AG09319 (cell line): ENCODE measurements around the gene FAM20C.
"Not testable (repeated sequence)": the region's sequence is repeated elsewhere in the genome, so short reads cannot be mapped to it uniquely, and the experiment has no call there.

Source experiments
- DNase-seq: peaks from one replicate; pipeline ENCODE4 v3.0.0-alpha.2; 2010; ENCODE audit warnings: low read depth; ENCODE audit errors: extremely low read depth
- CTCF ChIP-seq: IDR thresholded peaks from 2 replicates; pipeline ENCODE4 v1.5.1; 2011; ENCODE audit warnings: low read depth, mild to moderate bottlenecking, inconsistent platforms, low read length, moderate library complexity

The FAM20C gene

GRCh38 chr7:261341-262250, 69.2 kb downstream of the FAM20C start:
- no peak for TF ChIP-seq CTCF
- DNase-seq: no peak

GRCh38 chr7:262251-262572, 69.8 kb downstream of the FAM20C start:
- no peak for TF ChIP-seq CTCF
- DNase-seq: no peak

GRCh38 chr7:262631-263311, 70.4 kb downstream of the FAM20C start:
- not testable (repeated sequence) for DNase-seq

DNA sequence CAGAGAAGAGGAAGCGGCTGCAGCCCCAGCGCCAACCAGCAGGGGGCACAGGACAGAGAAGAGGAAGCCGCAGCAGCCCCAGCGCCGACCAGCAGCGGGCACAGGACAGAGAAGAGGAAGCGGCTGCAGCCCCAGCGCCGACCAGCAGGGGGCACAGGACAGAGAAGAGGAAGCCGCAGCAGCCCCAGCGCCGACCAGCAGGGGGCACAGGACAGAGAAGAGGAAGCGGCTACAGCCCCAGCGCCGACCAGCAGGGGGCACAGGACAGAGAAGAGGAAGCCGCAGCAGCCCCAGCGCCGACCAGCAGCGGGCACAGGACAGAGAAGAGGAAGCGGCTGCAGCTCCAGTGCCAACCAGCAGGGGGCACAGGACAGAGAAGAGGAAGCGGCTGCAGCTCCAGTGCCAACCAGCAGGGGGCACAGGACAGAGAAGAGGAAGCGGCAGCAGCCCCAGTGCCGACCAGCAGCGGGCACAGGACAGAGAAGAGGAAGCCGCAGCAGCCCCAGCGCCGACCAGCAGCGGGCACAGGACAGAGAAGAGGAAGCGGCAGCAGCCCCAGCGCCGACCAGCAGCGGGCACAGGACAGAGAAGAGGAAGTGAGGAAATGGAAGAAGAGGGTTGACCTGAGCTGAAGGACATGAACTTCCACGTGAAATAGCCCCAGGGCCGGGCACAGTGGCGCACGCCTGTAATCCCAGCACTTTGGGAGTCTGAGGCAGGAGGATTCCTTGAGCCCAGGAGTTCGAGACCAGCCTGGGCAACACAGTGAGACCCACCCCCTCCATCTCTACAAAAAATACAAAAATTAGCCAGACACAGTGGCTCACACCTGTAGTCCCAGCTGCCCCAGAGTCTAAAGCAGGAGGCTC, 71.3 kb downstream of the FAM20C start:
- DNase-seq: not testable (repeated sequence)

DNA sequence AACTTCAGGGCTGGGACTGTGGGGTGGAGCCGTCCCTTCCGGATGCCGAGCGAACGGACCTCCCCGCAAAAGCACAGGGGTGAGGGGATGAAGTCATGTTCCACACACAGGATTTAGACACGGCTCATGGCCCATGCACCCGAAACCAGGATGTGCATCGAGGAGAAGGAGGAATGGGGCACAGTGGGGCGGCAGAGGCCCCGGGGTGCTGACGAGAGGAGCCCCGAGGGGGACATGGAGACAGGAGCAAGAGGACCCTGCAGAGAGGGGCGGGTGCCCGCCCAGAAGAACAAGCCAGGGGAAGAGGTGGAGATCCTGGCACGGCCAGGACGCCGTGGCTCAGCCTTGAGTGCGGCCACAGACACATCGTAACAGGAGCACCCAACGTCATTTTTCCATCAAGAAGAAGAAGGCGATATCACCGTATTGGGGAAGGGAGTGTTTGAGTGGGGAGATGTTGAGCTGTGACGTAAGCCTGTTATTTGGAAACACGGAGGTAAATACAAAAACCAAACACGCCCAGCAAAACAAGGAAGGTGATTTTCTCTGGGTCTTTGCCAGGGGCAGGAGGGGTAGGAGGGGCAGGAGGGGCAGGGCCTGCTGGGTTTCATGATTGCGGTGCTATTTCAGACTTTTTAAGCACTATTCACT, 72.3 kb downstream of the FAM20C start:
- no peak for TF ChIP-seq CTCF
- no peak for DNase-seq

GRCh38 chr7:265192-265997, 73.0 kb downstream of the FAM20C start:
- no peak for DNase-seq
- no peak for TF ChIP-seq CTCF

DNA sequence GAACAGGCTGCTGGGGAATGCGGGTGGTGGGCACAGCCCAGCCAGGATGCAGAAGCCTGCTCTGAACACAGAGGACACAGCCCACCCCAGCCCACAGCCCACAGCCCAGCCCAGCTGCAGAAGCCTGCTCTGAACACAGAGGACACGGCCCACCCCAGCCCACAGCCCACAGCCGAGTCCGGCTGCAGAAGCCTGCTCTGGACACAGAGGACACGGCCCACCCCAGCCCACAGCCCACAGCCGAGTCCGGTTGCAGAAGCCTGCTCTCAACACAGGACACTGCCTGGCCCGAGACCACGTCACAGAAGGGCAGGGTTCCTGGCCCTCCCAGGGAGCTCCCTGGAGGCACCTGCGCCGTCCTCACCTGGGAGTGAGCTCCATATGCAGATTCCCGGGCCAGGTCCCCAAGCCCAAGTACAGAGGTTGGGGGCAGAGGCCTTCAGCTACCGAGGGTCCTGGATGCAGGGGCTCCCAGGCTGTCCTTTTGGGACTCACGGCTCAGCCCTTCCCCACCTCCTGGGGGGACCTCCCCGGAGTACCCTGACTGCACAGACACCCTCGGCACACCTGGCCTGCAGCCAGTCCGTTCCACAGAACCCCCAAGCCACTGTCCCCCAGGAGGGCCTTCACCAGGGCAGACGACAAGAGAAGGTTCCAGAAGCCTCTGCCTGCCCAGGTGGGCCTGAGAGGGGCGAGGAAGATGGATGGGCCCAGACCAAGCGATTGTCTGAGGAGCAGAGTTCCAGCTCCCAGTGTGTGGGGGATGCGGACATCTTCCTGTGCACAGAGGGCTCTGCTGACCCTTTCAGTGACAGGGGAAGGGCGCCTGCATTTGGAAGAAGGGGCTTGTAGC, 73.9 kb downstream of the FAM20C start:
- TF ChIP-seq CTCF: no peak
- DNase-seq: no peak
